Ovary (tissue), 3 donors: Measurements from ENCODE around the gene CCDC187.

Experiments
- POLR2A ChIP-seq: fragments of 450-650 bp; IDR thresholded peaks from one replicate; pipeline ENCODE4 v1.6.1; 2017; ENCODE audit warnings: antibody characterized with exemption, mild to moderate bottlenecking, moderate library complexity
- TF ChIP-seq, protein P1 (sequence below), 3 donors: fragments of 450-650 bp in 2 of 3; fragments of 200-600 bp in 1 of 3; IDR thresholded peaks; one replicate each; pipeline versions ENCODE4 v1.5.1 to v1.8.0; 2016 to 2022; ENCODE audit warnings: antibody characterized with exemption in 3 of 3, mild to moderate bottlenecking in 1 of 3
- donor health status: DM: no; HTN: no; CAD: no.

DNA sequence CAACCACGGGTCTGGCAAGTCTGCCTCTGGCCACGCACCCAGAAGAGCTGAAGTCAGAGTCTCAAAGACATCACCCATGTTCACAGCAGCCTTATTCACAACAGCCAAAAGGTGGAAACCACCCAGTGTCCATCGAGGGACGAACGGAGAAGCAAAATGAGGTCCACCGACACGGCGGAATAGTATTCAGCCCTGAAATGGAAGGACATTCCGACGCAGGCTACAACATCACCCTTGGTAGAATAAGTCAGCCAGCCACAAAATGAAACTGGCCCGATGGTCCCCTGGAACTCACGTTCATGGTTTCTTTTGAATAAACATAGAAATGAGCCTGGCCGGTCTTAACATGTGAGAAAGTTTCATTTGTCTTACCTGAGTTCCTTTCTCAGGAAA, 16.9 kb downstream of the CCDC187 start:
- TF ChIP-seq, protein P1, sequence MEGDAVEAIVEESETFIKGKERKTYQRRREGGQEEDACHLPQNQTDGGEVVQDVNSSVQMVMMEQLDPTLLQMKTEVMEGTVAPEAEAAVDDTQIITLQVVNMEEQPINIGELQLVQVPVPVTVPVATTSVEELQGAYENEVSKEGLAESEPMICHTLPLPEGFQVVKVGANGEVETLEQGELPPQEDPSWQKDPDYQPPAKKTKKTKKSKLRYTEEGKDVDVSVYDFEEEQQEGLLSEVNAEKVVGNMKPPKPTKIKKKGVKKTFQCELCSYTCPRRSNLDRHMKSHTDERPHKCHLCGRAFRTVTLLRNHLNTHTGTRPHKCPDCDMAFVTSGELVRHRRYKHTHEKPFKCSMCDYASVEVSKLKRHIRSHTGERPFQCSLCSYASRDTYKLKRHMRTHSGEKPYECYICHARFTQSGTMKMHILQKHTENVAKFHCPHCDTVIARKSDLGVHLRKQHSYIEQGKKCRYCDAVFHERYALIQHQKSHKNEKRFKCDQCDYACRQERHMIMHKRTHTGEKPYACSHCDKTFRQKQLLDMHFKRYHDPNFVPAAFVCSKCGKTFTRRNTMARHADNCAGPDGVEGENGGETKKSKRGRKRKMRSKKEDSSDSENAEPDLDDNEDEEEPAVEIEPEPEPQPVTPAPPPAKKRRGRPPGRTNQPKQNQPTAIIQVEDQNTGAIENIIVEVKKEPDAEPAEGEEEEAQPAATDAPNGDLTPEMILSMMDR (IDR thresholded peaks at IDR 0.05), result no peak
- no peak for TF ChIP-seq POLR2A
